Loucy (cell line): ENCODE results near the gene FLT1.

ENCODE experiments used
- H2AFZ ChIP-seq: fragments of 200-600 bp; sonication (generic); 2 replicates; pipeline ENCODE4 v1.6.0; 2016; ENCODE audit warnings: antibody characterized with exemption, mild to moderate bottlenecking, low read length, moderate library complexity
- H3F3A ChIP-seq: fragments of 200-600 bp; 2 replicates; pipeline ENCODE4 v1.6.0; 2016; ENCODE audit warnings: antibody characterized with exemption, low read depth, mild to moderate bottlenecking
- H3K27me3 ChIP-seq: fragments of 200-600 bp; sonication (generic); 2 replicates; pipeline ENCODE4 v1.6.1; 2014; ENCODE audit warnings: low read length, mild to moderate bottlenecking; ENCODE audit not compliant: insufficient read depth, poor library complexity, severe bottlenecking
- H3K36me3 ChIP-seq: fragments of 200-600 bp; sonication (generic); 2 replicates; pipeline ENCODE4 v1.6.1; 2016; ENCODE audit warnings: low read length; ENCODE audit not compliant: insufficient read depth
- H3K4me1 ChIP-seq: fragments of 200-600 bp; sonication (generic); 2 replicates; pipeline ENCODE4 v1.5.1; 2014; ENCODE audit warnings: low read length, mild to moderate bottlenecking; ENCODE audit not compliant: insufficient read depth, poor library complexity, severe bottlenecking
- H3K4me2 ChIP-seq: fragments of 200-600 bp; sonication (generic); 2 replicates; pipeline ENCODE4 v1.6.0; 2014; ENCODE audit warnings: antibody characterized with exemption, low read length, low read depth, mild to moderate bottlenecking; ENCODE audit not compliant: poor library complexity, severe bottlenecking
- H3K4me3 ChIP-seq: fragments of 200-600 bp; sonication (generic); 2 replicates; pipeline ENCODE4 v1.5.1; 2014; ENCODE audit warnings: low read length, mild to moderate bottlenecking, mixed read lengths; ENCODE audit not compliant: poor library complexity, severe bottlenecking
- H3K79me2 ChIP-seq: fragments of 200-600 bp; sonication (generic); 2 replicates; pipeline ENCODE4 v1.6.1; 2014; ENCODE audit warnings: low read length; ENCODE audit not compliant: insufficient read depth
- H3K9ac ChIP-seq: fragments of 200-600 bp; sonication (generic); 2 replicates; pipeline ENCODE4 v1.6.0; 2014; ENCODE audit warnings: mild to moderate bottlenecking, low read depth, low read length, moderate library complexity; ENCODE audit not compliant: poor library complexity, severe bottlenecking
- H3K9me2 ChIP-seq: fragments of 200-600 bp; sonication (generic); replicated peaks from 2 replicates; pipeline ENCODE4 v1.6.1; 2016; ENCODE audit warnings: low read depth, low read length, mixed read lengths
- H3K9me3 ChIP-seq: fragments of 200-600 bp; sonication (generic); 2 replicates; pipeline ENCODE4 v1.6.1; 2014; ENCODE audit warnings: mild to moderate bottlenecking, antibody characterized with exemption, low read length, low read depth; ENCODE audit not compliant: insufficient read depth
- H4K20me1 ChIP-seq: fragments of 200-600 bp; sonication (generic); 2 replicates; pipeline ENCODE4 v1.6.0; 2014; ENCODE audit warnings: antibody characterized with exemption, low read length, mild to moderate bottlenecking; ENCODE audit not compliant: insufficient read depth, poor library complexity, severe bottlenecking
- EZH2phosphoT487 ChIP-seq: fragments of 200-600 bp; IDR thresholded peaks from 2 replicates; pipeline ENCODE4 v1.6.1; 2018; ENCODE audit warnings: antibody characterized with exemption, mild to moderate bottlenecking, moderate library complexity, borderline replicate concordance
- TF ChIP-seq, protein P1 (sequence below): fragments of 200-600 bp; sonication (generic); conservative IDR thresholded peaks from 2 replicates; pipeline ENCODE4 v1.5.1; 2014; ENCODE audit warnings: mild to moderate bottlenecking, antibody characterized with exemption, low read length

The FLT1 gene

DNA sequence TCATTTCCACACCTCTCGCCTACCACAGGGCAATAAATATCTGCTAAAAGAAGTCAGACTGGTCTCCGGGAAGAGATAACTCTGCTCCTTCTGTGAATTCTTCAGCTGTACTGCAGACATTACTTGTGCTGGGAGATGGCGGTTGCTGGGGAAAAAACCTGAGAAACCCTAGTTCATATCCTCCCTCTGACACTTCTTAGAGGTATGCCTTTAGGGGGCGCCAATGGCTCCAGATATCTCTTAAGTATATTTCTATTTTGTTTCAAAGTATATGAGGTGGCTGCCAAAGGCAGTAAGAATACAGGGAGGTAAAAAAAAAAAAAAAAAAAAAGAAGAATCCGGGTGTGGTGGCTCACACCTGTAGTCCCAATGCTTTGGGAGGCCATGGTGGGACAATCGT is 181.3 kb downstream of the FLT1 start:
- no peak overlapping the region for H3K9ac ChIP-seq
- no peaks in the 10 kb centered on the region for H3K9me3 ChIP-seq
- H4K20me1 ChIP-seq, result no peaks in the 10 kb centered on the region
- TF ChIP-seq, protein P1, sequence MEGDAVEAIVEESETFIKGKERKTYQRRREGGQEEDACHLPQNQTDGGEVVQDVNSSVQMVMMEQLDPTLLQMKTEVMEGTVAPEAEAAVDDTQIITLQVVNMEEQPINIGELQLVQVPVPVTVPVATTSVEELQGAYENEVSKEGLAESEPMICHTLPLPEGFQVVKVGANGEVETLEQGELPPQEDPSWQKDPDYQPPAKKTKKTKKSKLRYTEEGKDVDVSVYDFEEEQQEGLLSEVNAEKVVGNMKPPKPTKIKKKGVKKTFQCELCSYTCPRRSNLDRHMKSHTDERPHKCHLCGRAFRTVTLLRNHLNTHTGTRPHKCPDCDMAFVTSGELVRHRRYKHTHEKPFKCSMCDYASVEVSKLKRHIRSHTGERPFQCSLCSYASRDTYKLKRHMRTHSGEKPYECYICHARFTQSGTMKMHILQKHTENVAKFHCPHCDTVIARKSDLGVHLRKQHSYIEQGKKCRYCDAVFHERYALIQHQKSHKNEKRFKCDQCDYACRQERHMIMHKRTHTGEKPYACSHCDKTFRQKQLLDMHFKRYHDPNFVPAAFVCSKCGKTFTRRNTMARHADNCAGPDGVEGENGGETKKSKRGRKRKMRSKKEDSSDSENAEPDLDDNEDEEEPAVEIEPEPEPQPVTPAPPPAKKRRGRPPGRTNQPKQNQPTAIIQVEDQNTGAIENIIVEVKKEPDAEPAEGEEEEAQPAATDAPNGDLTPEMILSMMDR, result peak; percentile 68
- no peak for TF ChIP-seq EZH2phosphoT487
- H3K36me3 ChIP-seq, result peaks cover 3% of the 10 kb centered on the region; the same call in 1 of the 2 replicates
- no peak overlapping the region for H3K4me2 ChIP-seq
- no peaks in the 10 kb centered on the region for H3F3A ChIP-seq
- no peaks in the 10 kb centered on the region for H3K79me2 ChIP-seq
- no peaks in the 10 kb centered on the region for H3K27me3 ChIP-seq
- no peak overlapping the region for H2AFZ ChIP-seq
- no peaks in the 10 kb centered on the region for H3K9me2 ChIP-seq
- H3K4me1 ChIP-seq, result peaks cover 5% of the 10 kb centered on the region
- no peak overlapping the region for H3K4me3 ChIP-seq

DNA sequence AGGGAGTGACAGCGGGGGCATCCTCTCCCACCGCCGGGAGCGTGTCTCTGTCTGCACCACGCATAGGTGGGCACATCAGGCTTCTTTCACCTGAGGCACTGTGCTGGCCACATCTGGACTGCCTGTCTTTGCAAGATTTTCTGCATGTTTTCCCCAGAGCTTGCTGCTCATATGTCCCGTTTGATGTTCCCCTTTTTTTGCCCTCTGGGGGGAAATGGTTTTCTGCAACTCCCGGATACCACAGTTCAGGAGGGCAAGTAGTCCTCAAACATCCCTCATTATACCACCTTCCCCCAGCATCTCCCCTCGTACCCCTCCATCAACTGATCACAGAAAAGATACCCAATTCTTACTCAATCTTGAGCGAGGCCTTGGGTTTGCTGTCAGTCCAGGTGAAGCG is 188.6 kb downstream of the FLT1 start:
- Histone ChIP-seq H3K9me2 (no peaks in the 10 kb centered on the region), H3K36me3 (peaks cover 19% of the 10 kb centered on the region; the same call in 1 of the 2 replicates), H3K4me2 (no peak overlapping the region), H3K4me1 (peaks cover 14% of the 10 kb centered on the region), H3K27me3 (no peaks in the 10 kb centered on the region), H4K20me1 (no peaks in the 10 kb centered on the region), H3F3A (no peaks in the 10 kb centered on the region), H3K4me3 (no peak overlapping the region), H3K79me2 (no peaks in the 10 kb centered on the region), H3K9me3 (no peaks in the 10 kb centered on the region), H3K9ac (no peak overlapping the region), H2AFZ (no peak overlapping the region)
- no peak for TF ChIP-seq EZH2phosphoT487
- TF ChIP-seq, protein P1, result no peak

DNA sequence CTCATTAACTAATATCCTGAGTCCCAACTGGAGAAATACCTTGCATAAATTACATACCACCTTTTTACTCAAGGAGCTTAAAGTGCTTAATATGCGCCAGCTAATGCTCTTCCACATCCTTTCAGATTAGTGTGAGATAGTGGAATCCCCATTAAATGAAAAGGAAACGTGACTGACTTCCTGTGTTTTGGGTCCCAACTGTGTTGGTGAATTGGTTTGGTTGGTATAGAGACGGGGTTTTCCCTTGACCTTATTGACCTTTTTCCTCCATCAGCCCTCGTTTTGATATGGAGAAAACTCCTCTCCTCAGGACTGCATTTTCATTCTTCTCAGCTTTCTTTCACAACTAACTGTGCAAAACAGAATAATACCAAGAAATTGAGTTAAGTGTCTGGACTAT is 193.1 kb downstream of the FLT1 start:
- H3K79me2 ChIP-seq, result no peaks in the 10 kb centered on the region
- no peak overlapping the region for H2AFZ ChIP-seq
- H3K9me3 ChIP-seq, result no peaks in the 10 kb centered on the region
- H3K36me3 ChIP-seq, result peaks cover 9% of the 10 kb centered on the region; the same call in 1 of the 2 replicates
- H3K4me1 ChIP-seq, result peaks cover 15% of the 10 kb centered on the region
- H3K9ac ChIP-seq, result no peak overlapping the region
- TF ChIP-seq, protein P1, result no peak
- TF ChIP-seq EZH2phosphoT487, result no peak
- H3K27me3 ChIP-seq, result no peaks in the 10 kb centered on the region
- no peak overlapping the region for H3K4me3 ChIP-seq
- no peaks in the 10 kb centered on the region for H3K9me2 ChIP-seq
- no peaks in the 10 kb centered on the region for H3F3A ChIP-seq
- H3K4me2 ChIP-seq, result peak overlapping the region; percentile 4
- H4K20me1 ChIP-seq, result no peaks in the 10 kb centered on the region
